WTC11 (cell line): ENCODE data around the gene ECSCR. TPM values are rescaled to one million over a fixed set of nuclear protein-coding genes. Genes with fewer than 3 reads are reported as not detected.
"Not testable (repeated sequence)": the region's sequence is repeated elsewhere in the genome, so short reads cannot be mapped to it uniquely, and the experiment has no call there.

Experiments used
- ATAC-seq: fragments of 200-7000 bp; cut with Tn5 transposase; 2 replicates; pipeline ENCODE4 v1.10.0; 2021; ENCODE audit warnings: mild to moderate bottlenecking, moderate library complexity
- CTCF ChIA-PET: fragments of 300-600 bp; sonication (Branson Sonifier 250); formaldehyde crosslinking; loops from one replicate; lab custom pipeline; 2021; ENCODE audit warnings: antibody characterized with exemption; lab: Charles Lee
- POLR2A ChIA-PET: fragments of 350-600 bp; sonication (Branson Sonifier 250); formaldehyde crosslinking; loops from one replicate; lab custom pipeline; 2021; ENCODE audit warnings: antibody characterized with exemption; lab: Charles Lee
- DNase-seq: peaks from one replicate; pipeline ENCODE4 v3.0.0; 2021; ENCODE audit warnings: low spot score
- H3K27ac Mint-ChIP-seq: 2 replicates; pipeline ENCODE4 v1.8.0; 2021; ENCODE audit warnings: mixed read lengths
- H3K27me3 Mint-ChIP-seq: 2 replicates; pipeline ENCODE4 v1.8.0; 2021; ENCODE audit warnings: low read depth, mild to moderate bottlenecking, moderate library complexity, mixed read lengths
- H3K36me3 Mint-ChIP-seq: 2 replicates; pipeline ENCODE4 v1.8.0; 2021; ENCODE audit warnings: mixed read lengths
- H3K4me1 Mint-ChIP-seq: 2 replicates; pipeline ENCODE4 v1.8.0; 2022; ENCODE audit warnings: mixed read lengths
- H3K4me3 Mint-ChIP-seq: 2 replicates; pipeline ENCODE4 v1.8.0; 2021; ENCODE audit warnings: mild to moderate bottlenecking, moderate library complexity, mixed read lengths
- H3K9me3 Mint-ChIP-seq: 2 replicates; pipeline ENCODE4 v1.8.0; 2021; ENCODE audit warnings: mixed read lengths
- AR ChIP-seq: fragments of 250-450 bp; sonication (Bioruptor Pico); IDR thresholded peaks from 2 replicates; pipeline ENCODE4 v1.9.0; 2021; ENCODE audit warnings: mild to moderate bottlenecking
- ARID4B ChIP-seq: sonication (generic); formaldehyde crosslinking; IDR thresholded peaks from 2 replicates; pipeline ENCODE4 v1.8.0; 2023; ENCODE audit warnings: missing genetic modification reagents, mild to moderate bottlenecking, borderline replicate concordance
- CBFB ChIP-seq: sonication (generic); formaldehyde crosslinking; IDR thresholded peaks from 2 replicates; pipeline ENCODE4 v1.8.1; 2022; ENCODE audit warnings: mild to moderate bottlenecking, low read depth, missing genetic modification reagents
- CREB1 ChIP-seq: sonication (generic); formaldehyde crosslinking; IDR thresholded peaks from 2 replicates; pipeline ENCODE4 v1.8.0; 2023; ENCODE audit warnings: mild to moderate bottlenecking, missing genetic modification reagents
- CREM ChIP-seq: sonication (generic); formaldehyde crosslinking; IDR thresholded peaks from 2 replicates; pipeline ENCODE4 v1.8.1; 2022; ENCODE audit warnings: mild to moderate bottlenecking, missing genetic modification reagents, moderate library complexity
- GABPB1 ChIP-seq: sonication (generic); formaldehyde crosslinking; IDR thresholded peaks from 2 replicates; pipeline ENCODE4 v1.8.1; 2023; ENCODE audit warnings: mild to moderate bottlenecking, missing genetic modification reagents
- JAZF1 ChIP-seq: fragments of 250-450 bp; sonication (Bioruptor Pico); IDR thresholded peaks from 2 replicates; pipeline ENCODE4 v1.9.0; 2021; ENCODE audit warnings: moderate library complexity, mild to moderate bottlenecking, inconsistent platforms
- NFATC4 ChIP-seq: fragments of 250-450 bp; sonication (Bioruptor Pico); IDR thresholded peaks from 2 replicates; pipeline ENCODE4 v1.9.0; 2021; ENCODE audit warnings: mild to moderate bottlenecking
- NFYB ChIP-seq: sonication (generic); formaldehyde crosslinking; conservative IDR thresholded peaks from 2 replicates; pipeline ENCODE4 v1.8.0; 2022; ENCODE audit warnings: low read depth, missing genetic modification reagents
- NR3C1 ChIP-seq: sonication (generic); formaldehyde crosslinking; conservative IDR thresholded peaks from 2 replicates; pipeline ENCODE4 v1.8.1; 2023; ENCODE audit warnings: low read depth, mild to moderate bottlenecking, missing genetic modification reagents
- PRRX2 ChIP-seq: fragments of 250-450 bp; sonication (Bioruptor Pico); IDR thresholded peaks from 2 replicates; pipeline ENCODE4 v1.8.0; 2021; ENCODE audit warnings: mild to moderate bottlenecking
- SMAD3 ChIP-seq: sonication (generic); formaldehyde crosslinking; IDR thresholded peaks from 2 replicates; pipeline ENCODE4 v1.8.0; 2022; ENCODE audit warnings: missing genetic modification reagents, mild to moderate bottlenecking, borderline replicate concordance
- SP1 ChIP-seq: sonication (generic); formaldehyde crosslinking; conservative IDR thresholded peaks from 2 replicates; pipeline ENCODE4 v1.8.1; 2022; ENCODE audit warnings: missing genetic modification reagents
- ZNF121 ChIP-seq: sonication (generic); formaldehyde crosslinking; IDR thresholded peaks from 2 replicates; pipeline ENCODE4 v1.8.0; 2023; ENCODE audit warnings: missing genetic modification reagents
- ZNF281 ChIP-seq: sonication (generic); formaldehyde crosslinking; IDR thresholded peaks from 2 replicates; pipeline ENCODE4 v1.8.0; 2023; ENCODE audit warnings: mild to moderate bottlenecking, missing genetic modification reagents
- ZNF416 ChIP-seq: fragments of 250-450 bp; sonication (Bioruptor Pico); IDR thresholded peaks from 2 replicates; pipeline ENCODE4 v1.9.0; 2021; ENCODE audit warnings: mild to moderate bottlenecking, inconsistent platforms
- total RNA-seq: library from RNA; stranded (reverse); gene quantifications from 3 replicates; pipeline ENCODE4 v1.2.3, GENCODE V29; 2021
- TF ChIP-seq, protein P1 (sequence below): sonication (generic); formaldehyde crosslinking; IDR thresholded peaks from 2 replicates; pipeline ENCODE4 v1.8.1; 2023; ENCODE audit warnings: mild to moderate bottlenecking, missing genetic modification reagents
- TF ChIP-seq, protein P2 (sequence below): sonication (generic); formaldehyde crosslinking; IDR thresholded peaks from 2 replicates; pipeline ENCODE4 v1.8.0; 2022; ENCODE audit warnings: mild to moderate bottlenecking, missing genetic modification reagents

ECSCR gene
- total RNA-seq, 1 experiment from 2014 or later, result 2.7 TPM

DNA sequence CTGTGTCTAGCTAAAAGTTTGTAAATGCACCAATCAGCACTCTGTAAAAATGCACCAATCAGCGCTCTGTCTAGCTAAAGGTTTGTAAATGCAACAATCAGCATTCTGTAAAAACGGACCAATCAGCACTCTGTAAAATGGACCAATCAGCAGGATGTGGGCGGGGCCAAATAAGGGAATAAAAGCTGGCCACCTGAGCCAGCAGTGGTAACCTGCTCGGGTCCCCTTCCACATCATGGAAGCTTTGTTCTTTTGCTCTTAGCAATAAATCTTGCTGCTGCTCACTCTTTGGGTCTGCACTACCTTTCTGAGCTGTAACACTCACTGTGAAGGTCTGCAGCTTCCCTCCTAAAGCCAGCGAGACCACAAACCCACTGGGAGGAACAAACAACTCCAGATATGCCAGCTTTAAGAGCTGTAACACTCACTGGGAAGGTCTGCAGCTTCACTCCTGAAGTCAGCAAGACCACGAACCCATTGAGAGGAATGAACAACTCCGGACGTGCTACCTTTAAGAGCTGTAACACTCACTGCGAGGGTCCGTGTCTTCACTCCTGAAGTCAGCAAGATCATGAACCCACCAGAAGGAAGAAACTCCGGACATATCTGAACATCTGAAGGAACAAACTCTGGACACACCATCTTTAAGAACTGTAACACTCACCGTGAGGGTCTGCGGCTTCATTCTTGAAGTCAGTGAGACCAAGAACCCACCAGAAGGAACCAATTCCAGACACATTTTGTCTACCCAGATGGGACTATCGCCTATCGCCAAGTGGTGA is 40.7 kb upstream of the ECSCR start:
- H3K27ac Mint-ChIP-seq, POLR2A ChIA-PET, ATAC-seq, DNase-seq: not testable (repeated sequence)
- H3K9me3 Mint-ChIP-seq, result peaks cover 13% of the 10 kb centered on the region
- H3K4me1 Mint-ChIP-seq, result peaks cover 27% of the 10 kb centered on the region
- H3K36me3 Mint-ChIP-seq, result peaks cover 11% of the 10 kb centered on the region
- CTCF ChIA-PET, result interaction anchor here (1.2 to 1.4 kb wide), 3 partner anchors 15 to 81 kb away, joined by 3 to 5 read pairs (median 3); no protein-coding TSS in a partner anchor
- TF ChIP-seq NFYB (CRISPR knock-in tag), result peak; percentile 72
- peaks cover 13% of the 10 kb centered on the region for H3K27me3 Mint-ChIP-seq
- H3K4me3 Mint-ChIP-seq, result peak overlapping the region; percentile 54

GRCh38 chr5:139501381-139501780 is 38.8 kb upstream of the ECSCR start:
- no peak for TF ChIP-seq AR (CRISPR knock-in tag)
- CTCF ChIA-PET, result no interaction called here
- peaks cover 9% of the 10 kb centered on the region for H3K27me3 Mint-ChIP-seq
- H3K4me3 Mint-ChIP-seq, result no peak overlapping the region
- DNase-seq, result no peak
- H3K36me3 Mint-ChIP-seq, result peaks cover 11% of the 10 kb centered on the region
- H3K27ac Mint-ChIP-seq, result no peak overlapping the region
- POLR2A ChIA-PET, result no interaction called here
- peaks cover 13% of the 10 kb centered on the region for H3K9me3 Mint-ChIP-seq
- H3K4me1 Mint-ChIP-seq, result peaks cover 27% of the 10 kb centered on the region
- no peak for ATAC-seq

DNA sequence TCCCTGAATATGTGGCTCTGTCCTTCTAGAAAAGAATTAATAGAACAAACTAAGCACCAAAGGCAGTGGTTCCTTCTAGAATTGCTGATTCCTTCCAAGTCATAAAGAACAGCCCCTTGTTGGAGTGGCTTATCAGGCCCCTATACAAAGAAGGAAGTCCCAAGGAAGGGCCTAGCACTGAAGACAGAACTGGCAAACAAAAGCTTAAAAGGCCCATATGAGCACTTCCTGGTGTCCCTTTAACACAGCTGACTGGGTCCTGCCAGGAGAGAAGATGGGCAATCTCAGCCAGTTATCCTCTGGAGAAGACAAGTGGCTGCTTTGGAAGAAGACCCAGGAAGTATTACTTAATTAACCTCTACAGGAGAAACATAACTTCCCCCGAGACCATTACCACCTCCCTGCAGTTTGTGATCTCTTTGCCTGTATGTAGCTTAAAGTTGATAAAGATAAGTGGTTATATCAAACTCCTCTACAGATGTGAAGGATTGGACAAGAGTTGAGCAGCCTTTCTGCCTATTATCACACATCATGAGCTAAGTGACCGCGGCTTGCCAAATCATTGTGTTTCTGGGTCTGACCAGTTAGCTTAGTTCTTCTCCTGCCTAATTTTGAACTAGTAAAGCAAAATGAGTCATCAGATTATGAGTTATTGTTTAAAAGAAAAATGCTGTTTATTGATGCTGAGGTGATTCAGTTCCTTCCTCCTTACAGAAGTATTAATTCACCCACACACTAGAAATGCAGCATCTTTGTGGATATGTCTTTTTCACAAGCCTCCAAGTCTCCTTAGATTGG is 33.3 kb upstream of the ECSCR start:
- Mint-ChIP-seq H3K27ac (no peak overlapping the region), H3K36me3 (no peaks in the 10 kb centered on the region), H3K9me3 (no peaks in the 10 kb centered on the region), H3K27me3 (no peaks in the 10 kb centered on the region), H3K4me3 (no peak overlapping the region), H3K4me1 (no peaks in the 10 kb centered on the region)
- CTCF ChIA-PET, result interaction anchor here (0.6 to 1.8 kb wide), 3 partner anchors 18 to 270 kb away, joined by 3 to 5 read pairs (median 3); no protein-coding TSS in a partner anchor
- POLR2A ChIA-PET, result no interaction called here
- no peak for ATAC-seq
- DNase-seq, result no peak
- no peak for TF ChIP-seq SMAD3
- TF ChIP-seq NFATC4 (CRISPR knock-in tag), result no peak
- no peak for TF ChIP-seq CREB1
- TF ChIP-seq, protein P1, sequence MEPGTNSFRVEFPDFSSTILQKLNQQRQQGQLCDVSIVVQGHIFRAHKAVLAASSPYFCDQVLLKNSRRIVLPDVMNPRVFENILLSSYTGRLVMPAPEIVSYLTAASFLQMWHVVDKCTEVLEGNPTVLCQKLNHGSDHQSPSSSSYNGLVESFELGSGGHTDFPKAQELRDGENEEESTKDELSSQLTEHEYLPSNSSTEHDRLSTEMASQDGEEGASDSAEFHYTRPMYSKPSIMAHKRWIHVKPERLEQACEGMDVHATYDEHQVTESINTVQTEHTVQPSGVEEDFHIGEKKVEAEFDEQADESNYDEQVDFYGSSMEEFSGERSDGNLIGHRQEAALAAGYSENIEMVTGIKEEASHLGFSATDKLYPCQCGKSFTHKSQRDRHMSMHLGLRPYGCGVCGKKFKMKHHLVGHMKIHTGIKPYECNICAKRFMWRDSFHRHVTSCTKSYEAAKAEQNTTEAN, result no peak
- TF ChIP-seq CBFB (CRISPR knock-in tag), result no peak
- TF ChIP-seq ZNF416, result no peak
- no peak for TF ChIP-seq ZNF281 (CRISPR knock-in tag)
- no peak for TF ChIP-seq JAZF1 (CRISPR knock-in tag)
- no peak for TF ChIP-seq CREM (CRISPR knock-in tag)
- TF ChIP-seq, protein P2, sequence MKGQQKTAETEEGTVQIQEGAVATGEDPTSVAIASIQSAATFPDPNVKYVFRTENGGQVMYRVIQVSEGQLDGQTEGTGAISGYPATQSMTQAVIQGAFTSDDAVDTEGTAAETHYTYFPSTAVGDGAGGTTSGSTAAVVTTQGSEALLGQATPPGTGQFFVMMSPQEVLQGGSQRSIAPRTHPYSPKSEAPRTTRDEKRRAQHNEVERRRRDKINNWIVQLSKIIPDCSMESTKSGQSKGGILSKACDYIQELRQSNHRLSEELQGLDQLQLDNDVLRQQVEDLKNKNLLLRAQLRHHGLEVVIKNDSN (CRISPR knock-in tag), result no peak
- TF ChIP-seq ARID4B (CRISPR knock-in tag), result no peak
- no peak for TF ChIP-seq GABPB1 (CRISPR knock-in tag)
- TF ChIP-seq SP1 (CRISPR knock-in tag), result no peak
- no peak for TF ChIP-seq PRRX2 (CRISPR knock-in tag)
- no peak for TF ChIP-seq NR3C1
- TF ChIP-seq ZNF121 (CRISPR knock-in tag), result no peak
